ENCODE data around the gene SCGB3A2. TPM values are rescaled to one million over a fixed set of nuclear protein-coding genes. Genes with fewer than 3 reads are reported as not detected.

The SCGB3A2 gene
- total and polyA plus RNA-seq, 2 of the 8 experiments (the other 6 are each of a cell fraction or from before 2014, with no cell fraction given), result 47.1 to 63.6 TPM

- Histone ChIP-seq H4K20me1 (replicated peaks in 1 of 2; ENCODE audit: control insufficient read depth in 1 of 2, insufficient read depth in 2 of 2, low read length in 2 of 2) (no peaks in the 10 kb centered on the region), H3K27ac (ENCODE audit: low read depth, low read length) (no peak overlapping the region), H4K8ac (ENCODE audit: extremely low read depth, insufficient read depth, low read length) (no peak overlapping the region), H3K79me1 (ENCODE audit: low read depth, low read length) (no peaks in the 10 kb centered on the region), H3K79me2 (ENCODE audit: control insufficient read depth in 1 of 2, insufficient read depth in 2 of 2, low read length in 2 of 2) (peaks cover 0 to 12% of the 10 kb centered on the region in 2 experiments; a peak in 2 of 4 replicates), H2BK120ac (replicated peaks; ENCODE audit: low read depth, low read length) (no peak overlapping the region), H3K23me2 (ENCODE audit: low read depth, low read length) (no peaks in the 10 kb centered on the region), H3K9ac (replicated peaks in 1 of 4; ENCODE audit: extremely low read depth in 1 of 4, low read depth in 3 of 4, low read length in 3 of 4) (no peak overlapping the region), H3K4ac (replicated peaks; ENCODE audit: insufficient read length, low read depth, low read length) (no peak overlapping the region), H3K56ac (replicated peaks; ENCODE audit: insufficient read length, low read depth, low read length) (no peak overlapping the region), H3K27me3 (replicated peaks in 1 of 4; ENCODE audit: control insufficient read depth in 3 of 4, extremely low read depth in 1 of 4, insufficient read depth in 3 of 4, low read length in 3 of 4) (no peaks in the 10 kb centered on the region), H4K5ac (ENCODE audit: insufficient read length, low read depth, low read length) (peak overlapping the region; percentile 18), H2BK20ac (ENCODE audit: low read length) (no peak overlapping the region), H2BK5ac (ENCODE audit: low read depth, low read length) (no peak overlapping the region), H4K91ac (replicated peaks; ENCODE audit: insufficient read length, low read length) (no peak overlapping the region), H3K14ac (ENCODE audit: insufficient read length) (no peak overlapping the region), H3K4me2 (ENCODE audit: insufficient read depth in 1 of 2, low read depth in 2 of 2, low read length in 2 of 2) (no peak overlapping the region), H3K18ac (ENCODE audit: extremely low read depth, low read length) (no peak overlapping the region), H2BK12ac (ENCODE audit: low read depth, low read length) (no peak overlapping the region), H3K36me3 (ENCODE audit: control insufficient read depth in 2 of 4, insufficient read depth in 4 of 4, low read length in 3 of 4) (peaks cover 0 to 15% (median under 1%) of the 10 kb centered on the region in 4 experiments; a peak in 2 of 8 replicates), H2BK15ac (ENCODE audit: low read length) (no peak overlapping the region), H2AFZ (ENCODE audit: low read length) (no peak overlapping the region), H3K9me3 (ENCODE audit: insufficient read depth in 2 of 2, low read depth in 1 of 2, low read length in 1 of 2) (no peaks in the 10 kb centered on the region), H2AK5ac (ENCODE audit: low read depth, low read length) (no peak overlapping the region), H3K4me1 (replicated peaks in 1 of 4; ENCODE audit: control insufficient read depth in 3 of 4, insufficient read depth in 4 of 4, low read length in 3 of 4) (peaks cover 2 to 16% (median 13%) of the 10 kb centered on the region in 4 experiments; a peak in 5 of 7 replicates), H3K23ac (ENCODE audit: insufficient read length) (no peak overlapping the region), H3K4me3 (ENCODE audit: extremely low read depth in 1 of 4, insufficient read depth in 2 of 4, low read depth in 3 of 4, low read length in 4 of 4) (no peak overlapping the region)
- ChIA-PET CTCF (ENCODE audit: partially characterized antibody) (interaction anchor here (0.8 to 9.2 kb wide), 19 partner anchors 9 to 230 kb away, joined by 3 to 126 read pairs (median 4); partner anchors contain the start of gene SCGB3A2), POLR2A (ENCODE audit: partially characterized antibody) (interaction anchor here (0.5 to 26.7 kb wide), 13 partner anchors 5 to 1920 kb away, joined by 3 to 730 read pairs (median 8); partner anchors contain the start of gene SCGB3A2)
- FAIRE-seq, result peak; percentile 99
- WGBS, 2 experiments (ENCODE audit: extremely low coverage in 1 of 2, insufficient coverage in 1 of 2, insufficient read length in 1 of 2, insufficient replicate concordance in 2 of 2, low coverage in 1 of 2, low lambda C conversion rate in 2 of 2, missing lambda C conversion rate in 1 of 2), result 7% methylated on average over 2 of the region's 2 CpGs; no CpG with 5 or more reads in 1 of the 2 experiments
- DNase-seq (ENCODE audit: low read depth in 1 of 2, low spot score in 2 of 2), result peak; percentile 50 to 76
- TF ChIP-seq YY1 (IDR thresholded peaks at IDR 0.05; ENCODE audit: low read depth, low read length) (peak; percentile 31; the same call in 1 of the 2 replicates), TEAD4 (IDR thresholded peaks at IDR 0.05; ENCODE audit: low read depth, low read length) (peak; percentile 64; the same call in 1 of the 2 replicates), CHD2 (IDR thresholded peaks at IDR 0.05; ENCODE audit: low read length) (0 out of 2 replicates have a peak, but pooled peaks have one; percentile 7), BRCA1 (IDR thresholded peaks at IDR 0.05; ENCODE audit: low read depth, low read length) (peak; percentile 8; the same call in 1 of the 2 replicates), RAD21 (IDR thresholded peaks at IDR 0.05 in 1 of 2, conservative IDR thresholded peaks at IDR 0.05 in 1 of 2; ENCODE audit: low read depth in 2 of 2, low read length in 2 of 2) (peak; percentile 85 to 86), SUZ12 (IDR thresholded peaks at IDR 0.05; ENCODE audit: low read length) (no peak), CTCF (IDR thresholded peaks at IDR 0.05; ENCODE audit: control extremely low read depth in 1 of 3, insufficient read depth in 1 of 3, low read depth in 1 of 3, low read length in 3 of 3) (peak in 2 of 3 experiments; percentile 61 to 83; a peak in 3 of 4 replicates), BACH1 (IDR thresholded peaks at IDR 0.05; ENCODE audit: low read length) (0 out of 2 replicates have a peak, but pooled peaks have one; percentile 3)
Observed at GRCh38 chr5:147857302-147858129, 21.0 kb upstream of the SCGB3A2 start.
